SKM-1 treated with dmso at 0.1 percent for 144 hours (cell line): ENCODE measurements around the gene CACNA1D.

ENCODE experiments used
- DNase-seq: peaks from one replicate; lab custom pipeline; 2025; ENCODE audit not compliant: unreplicated experiment; lab: John Stamatoyannopoulos, UW

CACNA1D gene

GRCh38 chr3:53740956-53741355, 246.5 kb downstream of the CACNA1D start:
- no peak for DNase-seq

GRCh38 chr3:53744351-53744750, 249.9 kb downstream of the CACNA1D start:
- DNase-seq, result no peak

- no peak for DNase-seq
Measured at GRCh38 chr3:53747559-53747958, 253.1 kb downstream of the CACNA1D start.

- DNase-seq, result peak; percentile 62
Measured at GRCh38 chr3:53748512-53749271, 254.3 kb downstream of the CACNA1D start.

- no peak for DNase-seq
Measured at GRCh38 chr3:53749448-53749847, 255.0 kb downstream of the CACNA1D start.

GRCh38 chr3:53750253-53751210, 256.1 kb downstream of the CACNA1D start:
- DNase-seq, result no peak

- DNase-seq, result no peak
Measured at GRCh38 chr3:53753518-53754183, 259.2 kb downstream of the CACNA1D start.

GRCh38 chr3:53754325-53754724, 259.9 kb downstream of the CACNA1D start:
- no peak for DNase-seq

GRCh38 chr3:53758846-53759245, 264.4 kb downstream of the CACNA1D start:
- DNase-seq, result no peak

GRCh38 chr3:53763353-53763752, 268.9 kb downstream of the CACNA1D start:
- no peak for DNase-seq

- no peak for DNase-seq
Measured at GRCh38 chr3:53764026-53764775, 269.8 kb downstream of the CACNA1D start.

- no peak for DNase-seq
Measured at GRCh38 chr3:53765753-53766152, 271.3 kb downstream of the CACNA1D start.

- DNase-seq, result no peak
Measured at GRCh38 chr3:53766706-53767105, 272.3 kb downstream of the CACNA1D start.

GRCh38 chr3:53768478-53769459, 274.4 kb downstream of the CACNA1D start:
- DNase-seq, result no peak

- DNase-seq, result no peak
Measured at GRCh38 chr3:53772562-53772961, 278.2 kb downstream of the CACNA1D start.

- DNase-seq, result no peak
Measured at GRCh38 chr3:53773021-53773436, 278.6 kb downstream of the CACNA1D start.

GRCh38 chr3:53773611-53774368, 279.4 kb downstream of the CACNA1D start:
- no peak for DNase-seq

- DNase-seq, result no peak
Measured at GRCh38 chr3:53774414-53774813, 280.0 kb downstream of the CACNA1D start.

GRCh38 chr3:53775018-53775417, 280.6 kb downstream of the CACNA1D start:
- no peak for DNase-seq
